HepG2 (cell line): ENCODE results near the gene FAHD1. TPM values are rescaled to one million over a fixed set of nuclear protein-coding genes. Genes with fewer than 3 reads are reported as not detected.

Experiments used
- ATAC-seq: fragments of 200-7000 bp; cut with Tn5 transposase; 3 replicates; pipeline ENCODE4 v1.9.1; 2020; ENCODE audit warnings: mild to moderate bottlenecking, moderate library complexity
- BruUV-seq: library from RNA; stranded (reverse); fragments of 400-500 nt; replicated peaks from 2 replicates; lab custom pipeline; 2021; lab: Mats Ljungman, UMichigan
- CTCF ChIA-PET: fragments of 300-600 bp; formaldehyde crosslinking; extraction: SDS; loops from one replicate; lab custom pipeline; 2021; ENCODE audit warnings: low total read pairs, inconsistent platforms, low intra/inter-chr PET ratio; lab: Yijun Ruan, JAX
- POLR2A ChIA-PET: fragments of 350-600 bp; sonication (Branson Sonifier 250); formaldehyde crosslinking; loops from one replicate; lab custom pipeline; 2020; ENCODE audit warnings: antibody characterized with exemption, inconsistent platforms; lab: Yijun Ruan, JAX
- DNase-seq: peaks from one replicate; pipeline ENCODE4 v3.0.0-alpha.2; 2015; ENCODE audit warnings: low spot score
- FAIRE-seq: peaks from 3 replicates; lab custom pipeline; 2011; peaks lifted over from hg19 to GRCh38; lab: Jason Lieb, UNC
- H2AFZ ChIP-seq: one replicate; pipeline ENCODE4 v1.6.1; 2011; ENCODE audit warnings: low read length, inconsistent platforms
- H3K27ac ChIP-seq: fragments of 300-600 bp; 3 replicates; pipeline ENCODE4 v1.8.0; 2011; ENCODE audit warnings: mixed run types, mild to moderate bottlenecking, mixed read lengths, low read length, inconsistent platforms; ENCODE audit not compliant: insufficient read depth; ENCODE audit errors: extremely low read length
- H3K27me3 ChIP-seq, 2 experiments: fragments of 200-600 bp in 1 of 2; 2 replicates in 1 of 2; 3 replicates in 1 of 2; pipeline versions ENCODE4 v1.6.0 to v1.8.0; 2011; ENCODE audit warnings: low read length in 2 of 2, mild to moderate bottlenecking in 2 of 2, moderate library complexity in 2 of 2, inconsistent platforms in 1 of 2; ENCODE audit not compliant: insufficient read depth in 2 of 2, control insufficient read depth in 1 of 2
- H3K36me3 ChIP-seq, 2 experiments: fragments of 200-600 bp in 1 of 2; replicated peaks in 1 of 2; 2 replicates in 1 of 2; 3 replicates in 1 of 2; pipeline versions ENCODE4 v1.5.1 to v1.8.0; 2011; ENCODE audit warnings: low read length in 2 of 2, inconsistent platforms in 1 of 2; ENCODE audit not compliant: insufficient read depth in 2 of 2, control insufficient read depth in 1 of 2
- H3K4me1 ChIP-seq: 2 replicates; pipeline ENCODE4 v1.5.1; 2012; ENCODE audit warnings: low read length, inconsistent platforms; ENCODE audit not compliant: insufficient read depth
- H3K4me2 ChIP-seq: 2 replicates; pipeline ENCODE4 v1.6.0; 2011; ENCODE audit warnings: low read depth, low read length, inconsistent platforms
- H3K4me3 ChIP-seq, 3 experiments: fragments of 200-600 bp in 1 of 3; sonication (generic), shearing (Covaris generic) in 1 of 3; replicated peaks in 1 of 3; 2 replicates each; pipeline ENCODE4 v1.5.1; 2011 to 2016; ENCODE audit warnings: low read length in 3 of 3, inconsistent platforms in 2 of 3, low read depth in 2 of 3, mild to moderate bottlenecking in 2 of 3, control low read depth in 1 of 3, mixed read lengths in 1 of 3; ENCODE audit not compliant: insufficient read depth in 1 of 3
- H3K79me2 ChIP-seq: one replicate; pipeline ENCODE4 v1.6.1; 2011; ENCODE audit warnings: low read length, inconsistent platforms; ENCODE audit not compliant: insufficient read depth
- H3K9ac ChIP-seq: 2 replicates; pipeline ENCODE4 v1.6.0; 2011; ENCODE audit warnings: mild to moderate bottlenecking, low read depth, low read length, inconsistent platforms; ENCODE audit not compliant: insufficient read depth
- H3K9me3 ChIP-seq: 2 replicates; pipeline ENCODE4 v1.5.1; 2012; ENCODE audit warnings: mild to moderate bottlenecking, low read length
- H4K20me1 ChIP-seq: 2 replicates; pipeline ENCODE4 v1.6.0; 2011; ENCODE audit warnings: inconsistent platforms, mild to moderate bottlenecking, low read length, moderate library complexity; ENCODE audit not compliant: insufficient read depth
- CREB1 ChIP-seq, 2 experiments: fragments of 450-650 bp in 1 of 2; IDR thresholded peaks; 2 replicates each; pipeline ENCODE4 v1.6.1; 2016 to 2017; ENCODE audit warnings: control low read depth in 1 of 2, mild to moderate bottlenecking in 1 of 2, missing compliant biosample characterization in 1 of 2, missing genetic modification characterization in 1 of 2
- CREM ChIP-seq, 2 experiments: sonication (generic) in 1 of 2; formaldehyde crosslinking in 1 of 2; IDR thresholded peaks; 2 replicates each; pipeline versions ENCODE4 v1.4.0 to v1.6.1; 2016 to 2020; ENCODE audit warnings: antibody characterized with exemption in 1 of 2, mild to moderate bottlenecking in 1 of 2, missing genetic modification reagents in 1 of 2
- EEA1 ChIP-seq: sonication (generic); formaldehyde crosslinking; IDR thresholded peaks from 2 replicates; pipeline ENCODE4 v1.5.1; 2020; ENCODE audit warnings: mild to moderate bottlenecking, missing genetic modification reagents, borderline replicate concordance
- EP300 ChIP-seq, 3 experiments: sonication (generic) in 1 of 3; formaldehyde crosslinking in 1 of 3; IDR thresholded peaks; 2 replicates each; pipeline versions ENCODE4 v1.5.1 to v1.6.1; 2011 to 2020; ENCODE audit warnings: low read depth in 2 of 3, low read length in 2 of 3, borderline replicate concordance in 1 of 3, improper control_type of control experiment in 1 of 3, mild to moderate bottlenecking in 1 of 3, missing genetic modification reagents in 1 of 3, moderate library complexity in 1 of 3
- ESRRA ChIP-seq: sonication (generic); formaldehyde crosslinking; IDR thresholded peaks from 2 replicates; pipeline ENCODE4 v1.5.1; 2020; ENCODE audit warnings: mild to moderate bottlenecking, low read depth, missing genetic modification reagents
- HNF4A ChIP-seq: sonication (generic); formaldehyde crosslinking; IDR thresholded peaks from 2 replicates; pipeline ENCODE4 v1.4.0; 2020; ENCODE audit warnings: missing genetic modification reagents
- HNRNPUL1 ChIP-seq: fragments of 200-400 bp; formaldehyde crosslinking; IDR thresholded peaks from 2 replicates; pipeline ENCODE4 v1.6.1; 2017; ENCODE audit warnings: low read depth, mild to moderate bottlenecking, low read length, moderate library complexity
- JUNB ChIP-seq: sonication (generic); formaldehyde crosslinking; IDR thresholded peaks from 2 replicates; pipeline ENCODE4 v1.8.0; 2022; ENCODE audit warnings: missing genetic modification reagents, mild to moderate bottlenecking, borderline replicate concordance
- NFIC ChIP-seq: IDR thresholded peaks from 2 replicates; pipeline ENCODE4 v1.6.1; 2012; ENCODE audit warnings: mild to moderate bottlenecking, low read length, inconsistent platforms
- NONO ChIP-seq, 2 experiments: fragments of 450-650 bp in 1 of 2; sonication (generic) in 1 of 2; formaldehyde crosslinking in 1 of 2; IDR thresholded peaks in 1 of 2; conservative IDR thresholded peaks in 1 of 2; 2 replicates each; pipeline versions ENCODE4 v1.6.1 to v1.8.0; 2017 to 2022; ENCODE audit warnings: mild to moderate bottlenecking in 1 of 2, missing genetic modification reagents in 1 of 2, moderate library complexity in 1 of 2
- SIX1 ChIP-seq: sonication (generic); formaldehyde crosslinking; IDR thresholded peaks from 2 replicates; pipeline ENCODE4 v1.4.0; 2020; ENCODE audit warnings: missing genetic modification reagents, borderline replicate concordance
- SP140L ChIP-seq: sonication (generic); formaldehyde crosslinking; IDR thresholded peaks from 2 replicates; pipeline ENCODE4 v1.4.0; 2020; ENCODE audit warnings: missing genetic modification reagents, borderline replicate concordance
- ZHX1 ChIP-seq: sonication (generic); formaldehyde crosslinking; IDR thresholded peaks from 2 replicates; pipeline ENCODE4 v1.8.1; 2022; ENCODE audit warnings: low read depth, mild to moderate bottlenecking, missing genetic modification reagents
- ZNF224 ChIP-seq: sonication (generic); formaldehyde crosslinking; IDR thresholded peaks from 2 replicates; pipeline ENCODE4 v1.5.0; 2020; ENCODE audit warnings: mild to moderate bottlenecking, missing genetic modification reagents
- ZNF34 ChIP-seq: sonication (generic); formaldehyde crosslinking; IDR thresholded peaks from 2 replicates; pipeline ENCODE4 v1.4.0; 2020; ENCODE audit warnings: mild to moderate bottlenecking, missing genetic modification reagents, borderline replicate concordance
- ZNF354B ChIP-seq: sonication (generic); formaldehyde crosslinking; IDR thresholded peaks from 2 replicates; pipeline ENCODE4 v1.8.0; 2022; ENCODE audit warnings: mild to moderate bottlenecking, missing genetic modification reagents
- ZNF546 ChIP-seq: sonication (generic); formaldehyde crosslinking; conservative IDR thresholded peaks from 2 replicates; pipeline ENCODE4 v1.8.1; 2023; ENCODE audit warnings: mild to moderate bottlenecking, missing genetic modification reagents
- ZNF549 ChIP-seq: sonication (generic); formaldehyde crosslinking; IDR thresholded peaks from 2 replicates; pipeline ENCODE4 v1.5.0; 2020; ENCODE audit warnings: missing genetic modification reagents
- ZNF737 ChIP-seq: sonication (generic); formaldehyde crosslinking; IDR thresholded peaks from 2 replicates; pipeline ENCODE4 v1.5.0; 2020; ENCODE audit warnings: missing genetic modification reagents, mild to moderate bottlenecking, borderline replicate concordance
- WGBS: methylation state at CpG from one replicate; pipeline ENCODE4 v1.1.6; 2017; ENCODE audit warnings: low lambda C conversion rate; 5-methylcytosine and 5-hydroxymethylcytosine counted together
- in situ Hi-C: cut with HindIII; loops from 2 replicates; pipeline ENCODE4 v1.10.0; 2017; ENCODE audit warnings: low pct_unique_long_range_greater_than_20kb; ENCODE audit not compliant: extremely low pct_ligation_motif_present
- intact Hi-C: fragments of 100-400 bp; cut with micrococcal nuclease; formaldehyde crosslinking; loops from one replicate; pipeline ENCODE4 v1.10.0; 2022; ENCODE audit not compliant: unreplicated experiment
- polyA plus RNA-seq, 8 experiments: library from polyadenylated mRNA; depleted of rRNA in 3 of 8; stranded (reverse) in 7 of 8; unstranded in 1 of 8; fragments of >200 nt; fragmentation: Illumina TruSeq in 4 of 8; extraction: Trizol in 4 of 8; gene quantifications; 2 replicates each; pipeline versions ENCODE4 v1.2.1 to v1.2.3, GENCODE V29; 2011 to 2016; ENCODE audit warnings: low read depth in 4 of 8, missing spikeins in 1 of 8, mixed read lengths in 1 of 8; ENCODE audit not compliant: insufficient read depth in 1 of 8
- total RNA-seq, 5 experiments: library from RNA; depleted of rRNA; stranded (reverse); fragments of >200 nt; fragmentation: Illumina TruSeq; extraction: Trizol; gene quantifications; 2 replicates each; pipeline ENCODE4 v1.2.3, GENCODE V29; 2016; ENCODE audit warnings: low read depth in 1 of 5

The FAHD1 gene
- total and polyA plus RNA-seq, 2 of the 13 experiments (the other 11 are each of a cell fraction or from before 2014, with no cell fraction given), result 39.0 to 45.3 TPM

DNA sequence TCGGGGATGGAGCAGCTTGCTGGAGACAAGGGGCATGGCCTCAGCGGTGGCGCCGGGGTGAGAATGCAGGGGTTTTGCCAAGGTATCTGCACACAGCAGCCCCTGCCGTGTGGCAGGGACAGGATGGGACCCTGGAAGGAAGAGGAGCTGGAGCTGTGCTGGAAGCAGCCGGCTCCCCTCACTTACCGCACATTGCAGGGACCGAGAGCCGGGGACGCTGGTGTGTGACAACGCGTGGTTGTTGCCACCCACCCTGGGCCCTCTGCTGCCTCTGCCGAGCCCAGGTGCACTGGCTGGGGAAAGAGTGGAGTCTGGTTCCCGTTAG, 41.2 kb upstream of the FAHD1 start:
- Histone ChIP-seq H3K9ac (no peak overlapping the region), H3K4me3 (no peak overlapping the region), H3K27me3 (peaks cover 0 to 2% of the 10 kb centered on the region in 2 experiments; a peak in 1 of 5 replicates), H2AFZ (no peak overlapping the region), H3K27ac (no peak overlapping the region), H3K4me1 (peaks cover 16% of the 10 kb centered on the region), H4K20me1 (peaks cover 4% of the 10 kb centered on the region; the same call in 1 of the 2 replicates), H3K79me2 (peaks cover 26% of the 10 kb centered on the region), H3K4me2 (no peak overlapping the region), H3K9me3 (no peaks in the 10 kb centered on the region), H3K36me3 (peaks cover 4 to 7% of the 10 kb centered on the region in 2 experiments; a peak in 3 of 5 replicates)
- ChIA-PET POLR2A (no interaction called here), CTCF (no interaction called here)
- ATAC-seq, result no peak
- 100% methylated on average over 1 of the region's 14 CpGs for WGBS
- in situ Hi-C loops, result no loop called here
- BruUV-seq, result no TSS peak
- no peak for FAIRE-seq
- TF ChIP-seq EEA1 (CRISPR knock-in tag) (no peak), CREM (IDR thresholded peaks at IDR 0.05) (no peak), CREM (CRISPR knock-in tag; IDR thresholded peaks at IDR 0.05) (no peak), EP300 (IDR thresholded peaks at IDR 0.05; ENCODE audit: low read depth in 2 of 2, low read length in 2 of 2) (no peak), EP300 (CRISPR knock-in tag; IDR thresholded peaks at IDR 0.05; ENCODE audit: borderline replicate concordance) (no peak), ZNF34 (CRISPR knock-in tag) (no peak), ZNF549 (CRISPR knock-in tag) (no peak), NFIC (no peak), HNF4A (no peak), ZNF546 (no peak), SP140L (CRISPR knock-in tag) (no peak), JUNB (CRISPR knock-in tag) (no peak), ZHX1 (no peak), NONO (IDR thresholded peaks at IDR 0.05) (no peak), NONO (CRISPR knock-in tag; conservative IDR thresholded peaks at IDR 0.05) (no peak), ESRRA (no peak), SIX1 (no peak), ZNF224 (no peak), ZNF737 (CRISPR knock-in tag) (no peak), ZNF354B (CRISPR knock-in tag) (no peak), CREB1 (IDR thresholded peaks at IDR 0.05) (no peak), CREB1 (CRISPR knock-in tag; IDR thresholded peaks at IDR 0.05) (no peak), HNRNPUL1 (no peak)
- intact Hi-C loops, result no loop called here
- DNase-seq, result no peak
